NCI-H1417 treated with DMSO at 0.1 percent for 48 hours (cell line): ENCODE results near the gene CEP192.
"Not testable (repeated sequence)": the region's sequence is repeated elsewhere in the genome, so short reads cannot be mapped to it uniquely, and the experiment has no call there.

ENCODE experiments used
- DNase-seq: peaks from one replicate; lab custom pipeline; 2025; lab: John Stamatoyannopoulos, UW

CEP192 gene

GRCh38 chr18:13035249-13035914, 44.2 kb downstream of the CEP192 start:
- DNase-seq = no peak

- DNase-seq = no peak
Measured at GRCh38 chr18:13036622-13037320, 45.6 kb downstream of the CEP192 start.

DNA sequence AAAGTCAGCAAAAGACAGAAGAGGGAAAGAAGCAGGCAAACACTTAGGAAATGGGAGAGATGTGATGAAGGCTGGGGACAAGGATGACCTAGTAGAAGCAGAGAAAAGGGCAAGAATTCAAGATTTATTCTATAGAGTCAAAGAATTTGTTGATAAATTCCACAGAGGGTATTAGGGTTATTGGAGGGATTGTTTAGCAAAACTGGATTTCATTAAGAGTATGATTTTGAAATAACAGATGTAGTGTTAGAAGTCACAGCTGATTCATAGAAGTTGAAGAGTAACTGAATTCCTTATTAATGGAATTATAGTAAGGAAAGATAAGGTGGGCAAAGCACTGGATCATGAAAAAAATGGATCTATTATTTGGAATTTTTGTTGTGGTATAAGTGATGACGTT, 48.6 kb downstream of the CEP192 start:
- no peak for DNase-seq

DNA sequence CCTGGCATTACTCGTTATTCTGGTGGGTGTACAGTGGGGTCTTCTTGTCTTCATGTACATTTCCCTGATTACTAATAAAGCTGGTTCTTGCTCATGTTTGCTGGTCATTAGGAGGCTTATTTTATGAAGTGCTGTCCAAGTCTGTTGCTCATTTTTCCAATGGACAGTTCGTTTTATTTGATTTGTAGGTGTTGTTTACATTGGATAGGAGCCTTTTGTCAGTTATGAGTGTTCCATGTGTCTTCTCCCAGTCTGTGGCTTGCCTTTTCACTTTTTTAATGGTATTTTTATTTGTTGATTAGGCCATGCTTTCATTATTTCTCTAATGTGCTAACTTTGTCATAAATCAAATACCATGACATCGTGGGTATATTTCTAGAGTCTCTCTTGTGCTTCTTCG, 51.9 kb downstream of the CEP192 start:
- no peak for DNase-seq

DNA sequence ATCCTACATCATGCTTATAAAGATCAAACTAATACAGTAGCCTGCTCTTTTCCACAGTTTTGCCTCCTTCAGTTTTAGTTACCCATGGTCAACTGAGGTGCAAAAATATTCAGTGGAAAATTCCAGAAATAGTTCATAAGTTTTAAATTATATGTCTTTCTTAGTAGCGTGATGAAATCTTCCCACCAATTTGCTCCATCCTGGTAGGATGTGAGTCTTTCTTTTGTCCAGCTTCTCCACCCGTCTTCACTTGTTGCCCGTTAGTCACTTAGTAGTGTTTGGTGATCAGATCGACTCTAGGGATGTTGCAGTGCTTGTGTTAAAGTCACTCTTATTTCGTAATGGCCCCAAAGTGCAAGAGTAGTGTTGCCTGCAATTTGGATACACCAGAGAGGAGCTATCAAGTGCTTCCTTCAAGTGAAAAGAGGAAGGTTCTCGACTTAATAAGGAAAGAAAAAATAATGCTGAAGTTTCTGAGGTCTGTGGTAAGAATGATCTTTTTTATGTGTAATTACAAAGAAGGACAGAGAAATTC, 57.0 kb downstream of the CEP192 start:
- no peak for DNase-seq

DNA sequence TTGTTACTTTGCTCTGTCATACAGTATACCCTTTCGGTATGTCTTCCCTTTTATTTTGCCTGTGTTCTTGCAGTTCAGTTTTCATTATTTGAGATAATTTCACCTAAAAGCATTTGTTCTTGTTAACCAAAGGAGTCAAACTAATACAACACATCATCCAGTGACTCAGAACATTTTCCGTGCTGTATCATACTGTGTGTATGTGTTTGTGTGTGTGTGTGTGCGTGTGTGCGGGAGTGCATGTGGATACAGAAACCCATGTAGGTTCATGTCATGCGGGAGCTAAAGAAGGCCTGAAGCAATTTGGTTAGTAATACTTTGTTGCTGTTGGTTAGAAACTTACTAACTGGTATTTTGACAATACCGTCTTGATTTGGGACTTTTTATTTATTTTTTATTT, 60.0 kb downstream of the CEP192 start:
- DNase-seq = no peak

GRCh38 chr18:13051950-13052349, 60.8 kb downstream of the CEP192 start:
- DNase-seq = no peak

DNA sequence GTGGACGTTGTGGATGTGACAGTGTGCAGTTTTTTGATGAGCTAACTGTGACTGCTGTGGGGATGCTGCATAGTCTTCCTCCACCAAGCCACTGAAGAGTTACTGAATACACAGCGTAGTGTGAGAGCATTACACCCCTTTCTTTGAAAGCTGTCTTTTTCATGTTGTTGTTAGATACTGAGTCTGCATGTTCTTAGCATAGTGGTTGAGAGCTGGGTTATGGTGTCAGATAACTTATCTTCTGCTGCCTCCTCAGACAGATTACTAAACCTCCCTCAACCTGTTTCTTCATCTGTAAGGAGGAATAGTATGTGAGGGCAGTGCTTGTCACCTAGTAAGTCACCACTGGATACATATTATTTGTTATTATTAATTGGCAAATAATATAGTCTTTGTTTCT, 63.2 kb downstream of the CEP192 start:
- DNase-seq = no peak

DNA sequence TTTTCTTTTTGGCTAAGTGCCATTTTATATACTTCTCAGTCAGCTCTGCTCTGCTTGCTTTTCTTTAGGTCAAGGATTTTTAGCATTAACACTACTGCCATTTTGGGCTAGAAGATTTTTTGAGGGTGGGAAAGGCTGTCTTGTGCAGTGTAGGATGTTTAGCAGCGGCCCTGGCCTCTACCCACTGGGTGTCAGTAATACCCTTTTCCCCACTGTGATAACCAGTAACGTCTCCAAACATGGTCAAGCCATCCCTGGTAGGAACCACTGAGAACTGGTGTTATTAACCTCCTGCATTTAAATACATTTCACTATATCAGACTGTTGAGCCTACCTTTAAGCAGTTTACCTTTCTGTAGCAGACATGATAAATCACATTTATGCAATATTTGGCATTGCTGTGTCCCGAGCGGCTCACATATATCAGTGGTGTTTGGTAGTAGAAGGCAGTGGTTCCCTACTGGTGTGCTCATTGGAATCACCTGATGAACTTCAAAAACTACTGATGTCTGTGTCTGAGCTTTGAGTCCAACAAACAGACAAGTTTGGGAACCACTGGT, 70.5 kb downstream of the CEP192 start:
- no peak for DNase-seq

DNA sequence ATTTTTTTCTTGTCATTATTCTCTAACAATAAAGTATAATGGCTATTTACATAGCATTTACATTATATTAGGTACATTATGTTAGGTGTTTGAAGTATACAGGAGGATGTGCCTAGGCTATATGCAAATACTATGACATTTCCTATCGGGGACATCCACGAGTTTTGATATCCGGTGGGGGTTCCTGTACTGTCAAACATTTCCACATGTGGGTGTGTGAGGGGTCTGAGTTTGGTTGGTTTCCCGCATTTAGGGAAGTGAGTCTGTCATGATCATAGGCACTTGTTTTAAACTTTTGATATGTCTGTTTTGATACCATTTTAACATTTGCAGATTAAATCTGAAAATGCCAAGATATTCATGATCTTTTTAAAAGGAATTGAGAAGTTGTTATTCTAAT, 76.0 kb downstream of the CEP192 start:
- DNase-seq = no peak

- no peak for DNase-seq
Measured at GRCh38 chr18:13067966-13068365, 76.8 kb downstream of the CEP192 start.

DNA sequence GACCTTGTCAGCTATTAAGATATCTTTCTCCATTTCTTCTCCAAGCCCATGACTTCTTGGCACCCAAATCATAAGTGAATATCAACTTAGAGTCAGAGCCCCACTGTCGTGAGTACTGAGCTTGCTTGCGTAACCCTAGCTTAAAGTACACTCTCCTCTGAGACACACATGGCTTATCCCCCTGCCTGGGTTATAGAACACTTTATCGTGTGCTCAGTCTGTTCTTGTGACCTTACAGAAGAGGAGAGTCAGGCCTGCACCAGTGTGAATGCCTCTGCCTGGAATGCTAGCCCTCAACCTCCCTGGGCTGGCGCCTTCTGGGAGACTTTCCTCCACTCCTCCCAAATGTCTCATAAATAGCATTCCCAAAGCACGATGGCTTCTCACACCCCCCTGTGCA, 79.3 kb downstream of the CEP192 start:
- no peak for DNase-seq

- DNase-seq = no peak
Measured at GRCh38 chr18:13076886-13077285, 85.7 kb downstream of the CEP192 start.

DNA sequence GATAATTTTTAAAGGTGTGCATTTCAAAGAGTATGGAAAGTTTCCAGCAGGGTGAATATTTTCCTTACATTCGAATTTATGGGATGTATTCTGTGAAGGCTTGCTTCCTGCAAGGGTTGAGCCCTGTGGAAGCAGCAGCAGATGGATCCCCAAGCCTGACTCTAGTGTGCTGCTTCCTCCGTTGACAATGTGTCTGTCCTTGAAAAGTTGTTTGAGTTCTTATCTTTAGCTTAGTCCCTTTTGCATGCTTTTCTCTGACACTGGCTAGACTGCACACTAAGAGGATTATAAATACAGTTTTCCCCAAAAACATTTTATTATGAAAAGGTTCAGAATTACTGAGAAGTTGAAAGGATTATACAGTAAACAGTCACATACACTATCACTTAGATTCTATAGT, 86.3 kb downstream of the CEP192 start:
- DNase-seq = no peak

DNA sequence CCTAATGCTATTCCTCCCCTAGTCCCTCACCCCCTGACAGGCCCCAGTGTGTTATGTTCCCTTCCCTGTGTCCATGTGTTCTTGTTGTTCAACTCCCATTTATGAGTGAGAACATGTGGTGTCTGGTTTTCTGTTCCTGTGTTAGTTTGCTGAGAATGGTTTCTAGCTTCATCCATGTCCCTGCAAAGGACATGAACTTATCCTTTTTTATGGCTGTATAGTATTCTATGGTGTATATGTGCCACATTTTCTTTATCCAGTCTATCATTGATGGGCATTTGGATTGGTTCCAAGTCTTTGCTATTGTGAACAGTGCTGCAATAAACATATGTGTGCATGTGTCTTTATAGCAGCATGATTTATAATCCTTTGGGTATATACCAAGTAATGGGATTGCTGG, 86.9 kb downstream of the CEP192 start:
- not testable (repeated sequence) for DNase-seq

DNA sequence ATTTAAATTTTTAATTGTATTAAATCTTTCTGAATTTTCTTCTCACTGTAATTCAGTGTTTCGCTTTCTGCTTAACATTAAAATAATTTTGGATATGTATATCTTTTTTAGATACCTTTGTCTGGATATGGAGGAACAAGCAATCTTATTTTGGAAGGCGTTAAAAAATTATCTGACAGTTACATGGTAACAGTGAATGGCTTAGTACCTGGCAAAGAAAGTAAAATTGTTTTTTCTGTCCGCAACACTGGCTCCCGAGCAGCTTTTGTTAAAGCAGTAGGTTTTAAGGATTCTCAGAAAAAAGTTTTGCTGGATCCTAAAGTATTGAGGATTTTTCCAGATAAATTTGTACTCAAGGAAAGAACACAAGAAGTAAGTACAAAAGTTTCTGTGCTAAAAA, 95.7 kb downstream of the CEP192 start:
- no peak for DNase-seq

GRCh38 chr18:13095466-13095865, 104.3 kb downstream of the CEP192 start:
- DNase-seq = no peak

DNA sequence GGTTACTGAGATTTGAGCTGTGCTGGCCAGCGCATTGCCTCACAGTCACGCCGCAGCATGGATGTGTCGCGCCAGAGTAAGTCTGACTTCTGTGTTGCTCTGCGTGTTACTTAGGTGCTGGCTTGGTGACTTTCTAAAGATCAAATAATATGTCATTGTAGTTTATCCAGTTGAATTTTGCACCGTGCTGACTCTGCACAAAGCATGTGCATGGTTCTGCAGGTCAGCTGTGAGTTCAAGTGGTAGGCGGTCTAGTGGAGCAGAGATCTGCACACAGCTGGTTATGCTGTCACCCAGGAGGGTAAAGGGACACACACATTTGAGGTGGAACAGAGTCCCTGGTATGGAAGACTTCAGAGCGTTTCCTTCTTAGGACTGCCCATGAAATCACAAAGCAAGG, 105.1 kb downstream of the CEP192 start:
- no peak for DNase-seq

- no peak for DNase-seq
Measured at GRCh38 chr18:13096719-13097118, 105.6 kb downstream of the CEP192 start.

GRCh38 chr18:13098104-13098503, 106.9 kb downstream of the CEP192 start:
- DNase-seq = not testable (repeated sequence)

DNA sequence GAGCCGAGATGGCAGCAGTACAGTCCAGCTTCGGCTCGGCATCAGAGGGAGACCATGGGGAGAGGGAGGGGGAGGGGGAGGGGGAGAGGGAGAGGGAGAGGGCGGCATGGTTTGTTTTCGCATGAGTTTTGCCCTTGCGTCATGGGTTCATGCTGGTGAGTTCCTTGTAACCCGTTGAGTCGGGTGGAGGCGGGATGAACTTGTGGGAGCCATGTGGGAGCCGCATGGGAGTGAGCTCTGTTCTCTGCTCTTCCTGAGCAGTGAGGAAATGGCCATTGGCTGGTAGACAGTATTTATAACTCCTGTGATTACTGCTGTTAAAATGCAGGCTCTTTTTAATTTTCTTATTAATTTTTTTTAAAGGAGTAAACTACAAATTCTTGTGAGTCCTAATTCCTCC, 108.0 kb downstream of the CEP192 start:
- no peak for DNase-seq

- DNase-seq = no peak
Measured at GRCh38 chr18:13100942-13101658, 109.9 kb downstream of the CEP192 start.
